ENCODE data around the gene BCDIN3D. TPM values are rescaled to one million over a fixed set of nuclear protein-coding genes. Genes with fewer than 3 reads are reported as not detected.

BCDIN3D gene
- total RNA-seq, 1 experiment from 2014 or later: 1.6 TPM

DNA sequence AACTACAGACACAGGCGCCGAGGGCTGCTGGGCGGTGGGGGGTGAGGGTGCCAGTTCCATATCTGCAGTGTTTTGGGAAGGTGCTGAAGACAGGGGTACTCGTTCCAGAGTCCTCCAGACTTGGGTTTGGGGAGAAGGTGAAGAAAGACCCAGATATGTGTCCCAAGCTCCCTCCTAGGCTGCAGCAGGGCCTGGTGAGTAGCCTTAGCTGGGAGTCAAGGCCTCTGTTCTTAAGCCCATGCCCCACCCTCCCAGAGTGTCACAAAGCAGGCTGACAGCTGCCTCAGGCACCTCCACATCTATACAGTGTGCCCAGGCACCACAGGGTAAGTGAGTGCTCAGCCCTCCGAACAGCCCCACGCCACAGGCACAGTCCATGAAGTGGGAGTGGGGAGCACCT lies 19.0 kb downstream of the BCDIN3D start:
- H3K27me3 Mint-ChIP-seq (ENCODE audit: low read depth): no peaks in the 10 kb centered on the region
- peaks cover 8% of the 10 kb centered on the region for H3K36me3 Mint-ChIP-seq
- no peak for DNase-seq (ENCODE audit: low spot score)
- no peaks in the 10 kb centered on the region for H3K9me3 Mint-ChIP-seq
- no peak overlapping the region for H3K27ac Mint-ChIP-seq
- no peak for ATAC-seq
- no peak for TF ChIP-seq NR1H2 (CRISPR knock-in tag; IDR thresholded peaks at IDR 0.05)
- TF ChIP-seq SMAD4 (CRISPR knock-in tag; IDR thresholded peaks at IDR 0.05): no peak
- TF ChIP-seq RELA (CRISPR knock-in tag; IDR thresholded peaks at IDR 0.05; ENCODE audit: borderline replicate concordance): no peak
- TF ChIP-seq CREB1 (CRISPR knock-in tag; IDR thresholded peaks at IDR 0.05): no peak
- TF ChIP-seq ESRRA (CRISPR knock-in tag; IDR thresholded peaks at IDR 0.05; ENCODE audit: borderline replicate concordance): no peak
- TF ChIP-seq, protein P1, sequence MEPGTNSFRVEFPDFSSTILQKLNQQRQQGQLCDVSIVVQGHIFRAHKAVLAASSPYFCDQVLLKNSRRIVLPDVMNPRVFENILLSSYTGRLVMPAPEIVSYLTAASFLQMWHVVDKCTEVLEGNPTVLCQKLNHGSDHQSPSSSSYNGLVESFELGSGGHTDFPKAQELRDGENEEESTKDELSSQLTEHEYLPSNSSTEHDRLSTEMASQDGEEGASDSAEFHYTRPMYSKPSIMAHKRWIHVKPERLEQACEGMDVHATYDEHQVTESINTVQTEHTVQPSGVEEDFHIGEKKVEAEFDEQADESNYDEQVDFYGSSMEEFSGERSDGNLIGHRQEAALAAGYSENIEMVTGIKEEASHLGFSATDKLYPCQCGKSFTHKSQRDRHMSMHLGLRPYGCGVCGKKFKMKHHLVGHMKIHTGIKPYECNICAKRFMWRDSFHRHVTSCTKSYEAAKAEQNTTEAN (CRISPR knock-in tag; IDR thresholded peaks at IDR 0.05): no peak
- no peak for TF ChIP-seq KAT7 (CRISPR knock-in tag; IDR thresholded peaks at IDR 0.05; ENCODE audit: borderline replicate concordance)
- TF ChIP-seq IRF2 (CRISPR knock-in tag; IDR thresholded peaks at IDR 0.05; ENCODE audit: borderline replicate concordance, low read depth): no peak
- TF ChIP-seq CREM (CRISPR knock-in tag; IDR thresholded peaks at IDR 0.05): no peak
- TF ChIP-seq TCF7 (CRISPR knock-in tag; IDR thresholded peaks at IDR 0.05; ENCODE audit: low read depth): no peak
- no peak for TF ChIP-seq EMX1 (CRISPR knock-in tag; IDR thresholded peaks at IDR 0.05)
- TF ChIP-seq ZNF263 (CRISPR knock-in tag; IDR thresholded peaks at IDR 0.05; ENCODE audit: low read depth): no peak
- no peak for TF ChIP-seq FOXP1 (CRISPR knock-in tag; IDR thresholded peaks at IDR 0.05; ENCODE audit: borderline replicate concordance)
- no peak for TF ChIP-seq ZNF138 (CRISPR knock-in tag; conservative IDR thresholded peaks at IDR 0.05)
- peaks cover 44% of the 10 kb centered on the region for H3K4me1 Mint-ChIP-seq
- no peak overlapping the region for H3K4me3 Mint-ChIP-seq
- ChIA-PET CTCF (interaction anchor here (0.8 to 1.4 kb wide), 2 partner anchors 14 to 46 kb away, joined by 3 read pairs; no protein-coding TSS in a partner anchor), POLR2A (no interaction called here)

DNA sequence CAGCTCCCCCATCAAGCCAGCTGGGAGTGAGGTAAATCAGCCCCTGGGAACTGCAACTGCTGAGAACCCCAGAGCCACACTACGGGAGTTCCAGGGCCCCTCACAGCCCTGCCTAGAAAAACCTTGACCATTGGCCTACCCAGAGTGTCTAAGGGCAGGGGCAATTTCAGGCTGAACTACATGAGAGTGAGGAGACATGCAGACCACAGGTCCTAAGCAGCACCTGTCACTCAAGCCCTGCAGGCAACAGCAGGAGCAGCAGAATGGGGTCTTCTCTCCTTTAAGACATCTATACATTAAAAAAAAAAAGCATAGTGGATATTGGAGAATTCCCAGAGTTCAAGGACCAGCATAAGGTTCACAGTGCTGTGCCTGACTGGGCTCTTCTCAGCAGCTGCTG lies 19.6 kb downstream of the BCDIN3D start:
- ChIA-PET CTCF (no interaction called here), POLR2A (no interaction called here)
- no peak for TF ChIP-seq OVOL2 (CRISPR knock-in tag; IDR thresholded peaks at IDR 0.05; ENCODE audit: borderline replicate concordance)
- no peak for TF ChIP-seq NFATC4 (CRISPR knock-in tag; IDR thresholded peaks at IDR 0.05)
- TF ChIP-seq, protein P2, sequence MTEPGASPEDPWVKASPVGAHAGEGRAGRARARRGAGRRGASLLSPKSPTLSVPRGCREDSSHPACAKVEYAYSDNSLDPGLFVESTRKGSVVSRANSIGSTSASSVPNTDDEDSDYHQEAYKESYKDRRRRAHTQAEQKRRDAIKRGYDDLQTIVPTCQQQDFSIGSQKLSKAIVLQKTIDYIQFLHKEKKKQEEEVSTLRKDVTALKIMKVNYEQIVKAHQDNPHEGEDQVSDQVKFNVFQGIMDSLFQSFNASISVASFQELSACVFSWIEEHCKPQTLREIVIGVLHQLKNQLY (CRISPR knock-in tag; IDR thresholded peaks at IDR 0.05): no peak
- TF ChIP-seq, protein P3, sequence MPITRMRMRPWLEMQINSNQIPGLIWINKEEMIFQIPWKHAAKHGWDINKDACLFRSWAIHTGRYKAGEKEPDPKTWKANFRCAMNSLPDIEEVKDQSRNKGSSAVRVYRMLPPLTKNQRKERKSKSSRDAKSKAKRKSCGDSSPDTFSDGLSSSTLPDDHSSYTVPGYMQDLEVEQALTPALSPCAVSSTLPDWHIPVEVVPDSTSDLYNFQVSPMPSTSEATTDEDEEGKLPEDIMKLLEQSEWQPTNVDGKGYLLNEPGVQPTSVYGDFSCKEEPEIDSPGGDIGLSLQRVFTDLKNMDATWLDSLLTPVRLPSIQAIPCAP (CRISPR knock-in tag; IDR thresholded peaks at IDR 0.05): no peak
- Mint-ChIP-seq H3K27me3 (ENCODE audit: low read depth) (no peaks in the 10 kb centered on the region), H3K36me3 (peaks cover 8% of the 10 kb centered on the region), H3K9me3 (no peaks in the 10 kb centered on the region), H3K27ac (no peak overlapping the region), H3K4me1 (peaks cover 42% of the 10 kb centered on the region), H3K4me3 (no peak overlapping the region)
- no peak for ATAC-seq
- no peak for DNase-seq (ENCODE audit: low spot score)

DNA sequence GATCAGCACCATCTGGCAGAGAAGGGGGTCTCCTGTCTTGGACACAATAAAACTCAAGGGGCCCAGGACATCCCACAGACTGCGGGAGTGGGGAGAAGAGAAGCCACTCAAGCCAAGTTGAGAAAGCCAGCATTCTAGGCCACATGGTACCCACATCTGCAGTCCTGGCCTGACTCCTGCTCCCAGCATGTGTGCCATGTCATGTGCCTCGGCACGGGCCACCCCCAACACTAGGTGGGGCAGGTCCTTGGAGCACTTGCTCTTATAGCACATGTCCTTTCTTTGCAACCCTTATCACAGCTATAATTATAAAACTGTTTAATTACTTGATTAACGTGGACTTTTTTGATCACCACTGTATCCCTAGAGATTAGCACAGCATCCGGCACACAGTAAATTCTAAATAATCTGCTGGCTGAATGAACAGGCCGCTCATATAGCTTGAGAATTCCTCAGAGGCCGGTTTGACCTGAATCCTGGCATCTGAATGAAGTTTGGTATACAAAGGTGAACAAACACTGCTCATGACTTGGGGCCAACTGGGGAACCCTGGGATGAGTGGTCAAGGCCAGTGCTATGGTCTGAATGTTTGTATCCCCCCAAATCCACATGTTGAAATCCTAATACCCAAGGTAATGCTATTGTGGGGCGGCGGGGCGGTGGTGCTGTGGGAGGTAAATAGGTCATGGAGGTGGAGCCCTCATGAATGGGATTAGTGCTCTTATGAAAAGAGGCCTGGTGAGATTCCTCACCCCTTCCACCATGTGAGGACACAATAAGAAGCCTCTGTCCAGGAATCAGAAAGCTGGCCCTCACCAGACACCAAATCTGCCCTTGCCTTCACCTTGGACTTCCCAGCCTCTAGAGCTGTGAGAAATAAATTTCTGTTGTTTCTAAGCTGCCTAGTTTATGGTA lies 21.3 kb downstream of the BCDIN3D start:
- DNase-seq (ENCODE audit: low spot score): no peak
- no peak for ATAC-seq
- no peaks in the 10 kb centered on the region for H3K9me3 Mint-ChIP-seq
- H3K27me3 Mint-ChIP-seq (ENCODE audit: low read depth): no peaks in the 10 kb centered on the region
- peaks cover 8% of the 10 kb centered on the region for H3K36me3 Mint-ChIP-seq
- H3K27ac Mint-ChIP-seq: no peak overlapping the region
- POLR2A ChIA-PET: interaction anchor here (0.6 to 1.0 kb wide), 2 partner anchors 13 to 105 kb away, joined by 5 read pairs; no protein-coding TSS in a partner anchor
- CTCF ChIA-PET: interaction anchor here (0.6 to 2.3 kb wide), 6 partner anchors 11 to 1262 kb away, joined by 3 to 11 read pairs (median 4); no protein-coding TSS in a partner anchor
- no peak overlapping the region for H3K4me3 Mint-ChIP-seq
- H3K4me1 Mint-ChIP-seq: peaks cover 36% of the 10 kb centered on the region
- no peak for TF ChIP-seq SOX15 (CRISPR knock-in tag; IDR thresholded peaks at IDR 0.05)
- no peak for TF ChIP-seq IRF2 (CRISPR knock-in tag; IDR thresholded peaks at IDR 0.05; ENCODE audit: borderline replicate concordance, low read depth)
- TF ChIP-seq, protein P3 (CRISPR knock-in tag; IDR thresholded peaks at IDR 0.05): no peak
- TF ChIP-seq, protein P4, sequence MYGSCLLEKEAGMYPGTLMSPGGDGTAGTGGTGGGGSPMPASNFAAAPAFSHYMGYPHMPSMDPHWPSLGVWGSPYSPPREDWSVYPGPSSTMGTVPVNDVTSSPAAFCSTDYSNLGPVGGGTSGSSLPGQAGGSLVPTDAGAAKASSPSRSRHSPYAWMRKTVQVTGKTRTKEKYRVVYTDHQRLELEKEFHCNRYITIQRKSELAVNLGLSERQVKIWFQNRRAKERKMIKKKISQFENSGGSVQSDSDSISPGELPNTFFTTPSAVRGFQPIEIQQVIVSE (CRISPR knock-in tag; IDR thresholded peaks at IDR 0.05; ENCODE audit: borderline replicate concordance): no peak
- no peak for TF ChIP-seq NR1H2 (CRISPR knock-in tag; IDR thresholded peaks at IDR 0.05)
- TF ChIP-seq SMAD3 (CRISPR knock-in tag; IDR thresholded peaks at IDR 0.05; ENCODE audit: borderline replicate concordance): no peak
- TF ChIP-seq, protein P5, sequence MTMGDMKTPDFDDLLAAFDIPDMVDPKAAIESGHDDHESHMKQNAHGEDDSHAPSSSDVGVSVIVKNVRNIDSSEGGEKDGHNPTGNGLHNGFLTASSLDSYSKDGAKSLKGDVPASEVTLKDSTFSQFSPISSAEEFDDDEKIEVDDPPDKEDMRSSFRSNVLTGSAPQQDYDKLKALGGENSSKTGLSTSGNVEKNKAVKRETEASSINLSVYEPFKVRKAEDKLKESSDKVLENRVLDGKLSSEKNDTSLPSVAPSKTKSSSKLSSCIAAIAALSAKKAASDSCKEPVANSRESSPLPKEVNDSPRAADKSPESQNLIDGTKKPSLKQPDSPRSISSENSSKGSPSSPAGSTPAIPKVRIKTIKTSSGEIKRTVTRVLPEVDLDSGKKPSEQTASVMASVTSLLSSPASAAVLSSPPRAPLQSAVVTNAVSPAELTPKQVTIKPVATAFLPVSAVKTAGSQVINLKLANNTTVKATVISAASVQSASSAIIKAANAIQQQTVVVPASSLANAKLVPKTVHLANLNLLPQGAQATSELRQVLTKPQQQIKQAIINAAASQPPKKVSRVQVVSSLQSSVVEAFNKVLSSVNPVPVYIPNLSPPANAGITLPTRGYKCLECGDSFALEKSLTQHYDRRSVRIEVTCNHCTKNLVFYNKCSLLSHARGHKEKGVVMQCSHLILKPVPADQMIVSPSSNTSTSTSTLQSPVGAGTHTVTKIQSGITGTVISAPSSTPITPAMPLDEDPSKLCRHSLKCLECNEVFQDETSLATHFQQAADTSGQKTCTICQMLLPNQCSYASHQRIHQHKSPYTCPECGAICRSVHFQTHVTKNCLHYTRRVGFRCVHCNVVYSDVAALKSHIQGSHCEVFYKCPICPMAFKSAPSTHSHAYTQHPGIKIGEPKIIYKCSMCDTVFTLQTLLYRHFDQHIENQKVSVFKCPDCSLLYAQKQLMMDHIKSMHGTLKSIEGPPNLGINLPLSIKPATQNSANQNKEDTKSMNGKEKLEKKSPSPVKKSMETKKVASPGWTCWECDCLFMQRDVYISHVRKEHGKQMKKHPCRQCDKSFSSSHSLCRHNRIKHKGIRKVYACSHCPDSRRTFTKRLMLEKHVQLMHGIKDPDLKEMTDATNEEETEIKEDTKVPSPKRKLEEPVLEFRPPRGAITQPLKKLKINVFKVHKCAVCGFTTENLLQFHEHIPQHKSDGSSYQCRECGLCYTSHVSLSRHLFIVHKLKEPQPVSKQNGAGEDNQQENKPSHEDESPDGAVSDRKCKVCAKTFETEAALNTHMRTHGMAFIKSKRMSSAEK (CRISPR knock-in tag; IDR thresholded peaks at IDR 0.05; ENCODE audit: borderline replicate concordance): no peak
- no peak for TF ChIP-seq GABPB1 (CRISPR knock-in tag; IDR thresholded peaks at IDR 0.05)

Measured in WTC11 (cell line).